HG02885 (cell line): ENCODE results near the gene PLEKHO2.

Experiments
- ATAC-seq: cut with Tn5 transposase; IDR thresholded peaks from one replicate; pipeline ENCODE4 v1.9.1; 2021; ENCODE audit warnings: mild to moderate bottlenecking; ENCODE audit not compliant: unreplicated experiment, poor library complexity

PLEKHO2 gene

DNA sequence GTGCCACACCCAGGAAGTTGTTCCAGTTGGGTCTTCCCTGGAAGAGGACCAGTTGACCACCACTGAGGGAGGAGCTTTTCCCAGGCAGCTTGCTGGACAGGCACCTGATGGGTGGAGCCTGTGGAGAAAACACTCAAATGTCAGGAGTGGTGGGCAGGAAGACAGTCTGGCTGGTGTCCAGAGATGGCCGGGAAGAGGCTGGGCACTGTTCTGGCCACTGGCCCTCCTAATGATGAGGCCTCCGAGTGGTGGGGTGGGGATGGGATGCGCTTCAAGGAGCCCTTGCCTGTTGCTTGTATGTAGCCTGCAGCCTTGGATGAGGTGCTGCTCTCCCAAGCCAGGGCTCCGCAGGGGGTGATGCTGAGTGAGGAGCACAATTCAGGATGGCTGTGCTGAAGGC is 12.3 kb downstream of the PLEKHO2 start:
- ATAC-seq, result no peak

DNA sequence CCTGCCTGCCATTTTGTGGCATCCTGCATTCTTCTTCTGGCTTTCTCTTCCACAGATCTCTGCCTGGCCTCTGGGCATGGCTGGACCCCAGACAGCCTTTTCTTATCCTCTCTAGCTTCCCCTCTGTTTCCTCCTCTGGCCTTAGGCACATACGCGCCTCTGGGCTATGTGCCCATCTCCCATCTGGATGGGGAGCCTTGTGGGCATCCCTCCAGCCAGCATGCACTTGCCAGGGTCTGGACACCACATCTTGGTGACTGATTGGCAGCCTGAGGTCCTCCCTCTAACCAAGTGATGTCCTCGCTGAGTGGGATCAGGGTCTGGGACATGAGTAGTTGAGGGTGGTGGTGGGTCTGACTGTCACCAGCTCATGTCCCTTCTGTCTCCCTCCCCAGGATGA is 12.8 kb downstream of the PLEKHO2 start:
- no peak for ATAC-seq

DNA sequence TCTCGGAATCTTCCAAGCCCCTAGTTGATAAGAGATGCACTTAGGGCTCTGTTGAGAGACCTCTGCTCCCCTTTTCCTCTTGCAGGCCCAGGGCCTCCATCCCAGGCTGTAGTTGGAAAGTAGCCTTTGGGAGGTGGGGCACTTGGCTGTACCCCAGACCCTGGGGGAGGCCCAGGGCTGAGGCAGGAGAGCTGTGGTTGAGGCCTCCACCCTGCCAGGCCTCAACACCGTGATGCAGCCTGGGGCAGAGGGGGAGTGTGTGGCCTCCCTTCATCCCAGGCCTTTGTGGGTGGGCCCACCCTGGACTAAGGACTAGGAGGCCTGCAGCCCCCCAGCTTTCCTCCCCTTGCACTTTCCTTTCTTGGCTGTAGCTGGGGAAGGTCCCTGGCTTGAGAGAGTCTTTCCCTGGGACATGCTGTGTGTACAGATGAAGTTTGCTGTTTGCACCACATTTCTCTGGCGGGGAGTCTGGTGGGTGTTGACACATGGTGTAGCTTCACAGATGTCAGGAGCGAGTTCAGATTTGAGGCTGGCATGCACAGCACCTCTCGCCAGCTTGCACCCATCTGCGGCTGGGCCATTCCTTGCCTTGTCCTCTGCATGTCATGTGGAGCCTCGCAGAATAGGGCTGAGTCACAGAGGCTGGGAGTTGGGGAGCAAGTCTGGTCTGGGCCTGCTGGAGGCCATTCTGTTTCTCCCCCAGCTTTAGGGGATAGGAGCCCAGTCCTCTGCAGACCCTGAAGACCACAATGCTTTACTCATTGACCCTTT is 13.7 kb downstream of the PLEKHO2 start:
- no peak for ATAC-seq

DNA sequence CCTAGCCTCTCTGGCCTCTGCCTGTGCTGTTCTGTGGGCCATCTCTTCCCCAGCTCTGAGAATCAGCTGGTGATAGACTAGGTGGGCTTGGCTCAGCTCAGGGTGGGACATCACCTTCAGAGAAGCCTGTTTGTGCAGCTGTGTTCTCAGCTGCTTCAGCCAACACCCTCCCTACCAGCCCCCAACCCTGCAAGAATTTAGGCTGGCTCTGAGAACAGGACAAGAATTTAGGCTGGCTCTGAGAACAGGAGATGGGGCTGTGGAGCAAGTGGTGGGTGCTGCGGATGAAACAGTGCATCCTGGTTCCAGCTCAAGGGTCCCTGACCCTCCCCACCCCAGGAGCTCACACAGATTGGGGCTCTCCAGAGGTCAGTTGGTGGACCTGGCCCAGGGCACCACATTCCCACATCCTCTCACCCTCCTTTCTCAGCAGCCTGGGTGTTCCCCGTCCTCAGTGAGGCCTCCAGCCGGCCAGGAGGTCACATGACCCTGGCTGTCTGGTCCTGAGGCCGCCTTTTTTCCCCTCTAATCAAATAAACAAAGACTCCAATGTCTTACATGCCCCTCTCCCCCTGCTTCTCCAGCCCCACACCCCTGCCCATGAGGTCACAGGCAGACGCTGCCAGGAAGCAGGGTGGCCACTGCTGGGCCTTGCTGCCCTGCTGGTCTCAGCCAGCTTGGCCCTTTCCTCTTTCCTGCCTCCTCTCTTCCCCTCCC is 14.9 kb downstream of the PLEKHO2 start:
- ATAC-seq, result no peak

DNA sequence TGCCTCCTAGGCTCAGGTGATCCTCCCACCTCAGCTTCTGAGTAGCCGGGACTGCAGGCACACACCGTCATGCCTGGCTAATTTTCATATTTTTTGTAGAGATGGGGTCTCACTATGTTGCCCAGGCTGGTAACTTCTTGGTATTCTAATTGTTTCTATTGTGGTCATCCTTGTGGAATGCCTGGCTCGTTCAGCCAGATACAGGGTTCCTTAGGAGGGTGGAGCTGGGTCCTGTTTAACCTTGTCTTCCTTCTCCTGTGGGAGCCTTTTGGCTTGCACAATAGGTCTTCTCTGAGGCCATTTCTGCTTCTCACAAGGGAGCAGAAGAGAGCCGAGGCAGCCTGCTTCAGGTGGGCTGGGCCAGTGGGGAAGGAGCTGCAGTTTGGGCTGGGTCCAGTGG is 15.7 kb downstream of the PLEKHO2 start:
- ATAC-seq, result no peak

DNA sequence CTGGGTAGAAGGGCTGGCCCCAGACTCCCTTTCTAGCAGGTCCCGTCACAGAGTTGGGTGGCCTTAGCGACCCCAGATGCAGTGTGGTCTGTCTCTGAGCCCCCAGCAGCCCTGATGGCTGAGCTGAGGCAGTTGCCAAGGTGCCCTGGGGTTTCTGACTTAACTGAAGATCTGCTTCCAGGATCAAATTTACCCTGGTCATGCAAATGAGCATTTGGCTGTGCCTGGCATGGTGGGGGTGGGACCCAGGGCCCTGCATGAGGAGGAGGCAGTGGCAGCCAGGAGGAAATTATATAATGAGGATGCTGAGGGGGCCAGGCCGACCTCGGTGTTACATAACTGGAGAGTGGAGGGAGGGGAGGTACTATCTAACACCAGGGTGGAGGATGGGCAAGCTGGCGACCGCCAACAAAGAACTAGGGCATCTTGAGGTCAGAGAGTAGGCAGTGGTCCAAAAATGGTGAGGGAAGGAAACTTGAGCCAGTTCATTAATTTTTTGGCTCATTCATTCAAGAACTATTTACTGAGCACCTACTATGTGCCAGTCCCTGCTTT is 16.4 kb downstream of the PLEKHO2 start:
- ATAC-seq, result no peak

DNA sequence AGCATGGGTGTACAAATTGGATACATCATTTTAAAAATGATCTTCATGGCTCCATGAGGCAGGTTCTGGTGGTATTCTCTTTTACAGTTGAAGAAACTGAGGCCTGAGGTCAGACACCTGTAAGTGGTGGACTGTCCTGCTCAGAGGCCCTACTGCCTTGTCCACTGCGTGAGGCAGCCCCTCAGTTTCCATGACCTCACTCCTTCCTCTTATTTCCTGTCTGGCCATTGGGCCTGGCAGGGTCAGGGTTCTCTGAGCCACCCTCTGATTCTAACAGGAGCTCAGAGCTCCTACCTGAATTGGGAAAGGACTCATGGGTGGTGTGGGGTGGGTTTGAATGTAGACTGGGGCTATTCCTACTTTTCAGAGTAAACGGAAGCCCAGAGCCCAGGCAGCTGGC is 17.5 kb downstream of the PLEKHO2 start:
- ATAC-seq, result no peak

DNA sequence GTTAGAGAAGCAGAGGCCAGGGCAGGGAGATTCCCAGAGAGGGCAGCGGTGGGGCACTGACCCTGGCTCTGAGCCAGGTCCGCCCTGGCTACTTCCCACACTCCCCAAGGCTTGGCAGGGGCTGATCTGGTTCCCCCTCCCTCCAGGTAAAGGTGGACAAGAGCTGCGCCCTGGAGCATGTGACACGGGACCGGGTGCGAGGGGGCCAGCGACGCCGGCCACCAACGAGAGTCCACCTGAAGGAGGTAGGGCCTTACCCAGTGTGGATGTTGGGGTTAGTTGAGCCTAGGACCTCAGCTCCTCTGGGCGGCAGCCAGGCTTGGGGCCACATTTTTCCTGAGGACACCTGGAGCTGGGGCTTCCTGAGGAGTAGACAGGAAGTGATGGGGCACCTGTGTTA is 19.6 kb downstream of the PLEKHO2 start:
- ATAC-seq, result no peak

DNA sequence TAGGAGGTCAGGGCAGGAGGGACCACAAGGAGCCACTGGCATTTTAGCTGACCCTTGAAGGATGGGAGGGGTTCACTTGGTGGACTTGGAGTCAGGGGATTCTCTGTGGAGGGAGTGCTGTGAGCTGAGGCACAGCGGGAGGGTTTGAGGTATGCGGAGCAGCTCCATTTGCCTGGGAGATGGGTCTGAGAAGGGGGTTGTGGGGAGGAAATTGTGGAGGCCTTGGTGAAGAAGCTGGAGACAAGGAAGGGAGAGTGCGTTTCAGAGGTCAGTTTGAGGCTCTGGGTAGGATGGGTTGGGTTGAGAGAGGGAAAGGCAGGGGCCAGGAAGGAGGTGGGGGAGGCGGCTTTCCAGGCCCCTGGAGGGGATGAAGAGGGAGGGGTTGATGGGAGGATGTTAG is 20.2 kb downstream of the PLEKHO2 start:
- ATAC-seq, result no peak

DNA sequence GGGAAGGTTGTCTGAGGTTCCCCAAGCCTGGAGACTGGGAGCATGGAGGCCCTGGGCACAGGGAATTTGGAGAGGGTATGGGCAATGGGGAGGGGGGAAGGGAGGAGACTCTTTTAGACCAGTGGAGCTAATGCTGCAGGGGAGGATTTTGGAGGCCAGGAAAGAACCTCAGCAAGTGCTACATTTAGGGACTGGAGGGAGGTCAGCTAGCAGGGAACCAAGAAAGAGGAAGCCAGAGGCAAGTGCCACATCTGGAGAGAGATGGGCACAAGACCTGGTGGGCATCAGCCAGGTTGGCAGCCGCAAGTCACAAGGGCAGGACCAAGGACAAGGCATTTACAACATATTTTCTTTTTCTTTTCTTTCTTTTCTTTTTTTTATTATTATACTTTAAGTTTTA is 20.7 kb downstream of the PLEKHO2 start:
- ATAC-seq, result no peak

DNA sequence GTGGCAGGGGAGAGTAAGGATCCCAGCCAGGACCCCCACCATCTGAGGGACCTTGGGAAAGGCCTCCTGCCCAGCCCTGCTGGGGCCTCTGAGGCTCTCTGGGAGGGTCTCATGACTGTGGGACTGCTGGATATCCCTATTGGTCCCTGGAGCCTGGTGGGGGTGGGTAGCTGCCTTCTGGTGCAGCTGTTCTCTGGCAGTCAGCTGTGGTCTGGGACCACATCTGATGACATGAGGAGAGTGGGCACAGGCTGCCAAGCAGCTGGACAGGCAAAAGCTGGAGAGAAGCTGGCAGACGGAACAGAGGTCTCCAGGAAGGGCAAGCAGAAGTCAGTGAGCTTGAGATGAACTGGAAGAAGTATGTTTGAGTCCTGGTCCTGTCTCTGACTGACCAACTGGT is 22.4 kb downstream of the PLEKHO2 start:
- no peak for ATAC-seq

DNA sequence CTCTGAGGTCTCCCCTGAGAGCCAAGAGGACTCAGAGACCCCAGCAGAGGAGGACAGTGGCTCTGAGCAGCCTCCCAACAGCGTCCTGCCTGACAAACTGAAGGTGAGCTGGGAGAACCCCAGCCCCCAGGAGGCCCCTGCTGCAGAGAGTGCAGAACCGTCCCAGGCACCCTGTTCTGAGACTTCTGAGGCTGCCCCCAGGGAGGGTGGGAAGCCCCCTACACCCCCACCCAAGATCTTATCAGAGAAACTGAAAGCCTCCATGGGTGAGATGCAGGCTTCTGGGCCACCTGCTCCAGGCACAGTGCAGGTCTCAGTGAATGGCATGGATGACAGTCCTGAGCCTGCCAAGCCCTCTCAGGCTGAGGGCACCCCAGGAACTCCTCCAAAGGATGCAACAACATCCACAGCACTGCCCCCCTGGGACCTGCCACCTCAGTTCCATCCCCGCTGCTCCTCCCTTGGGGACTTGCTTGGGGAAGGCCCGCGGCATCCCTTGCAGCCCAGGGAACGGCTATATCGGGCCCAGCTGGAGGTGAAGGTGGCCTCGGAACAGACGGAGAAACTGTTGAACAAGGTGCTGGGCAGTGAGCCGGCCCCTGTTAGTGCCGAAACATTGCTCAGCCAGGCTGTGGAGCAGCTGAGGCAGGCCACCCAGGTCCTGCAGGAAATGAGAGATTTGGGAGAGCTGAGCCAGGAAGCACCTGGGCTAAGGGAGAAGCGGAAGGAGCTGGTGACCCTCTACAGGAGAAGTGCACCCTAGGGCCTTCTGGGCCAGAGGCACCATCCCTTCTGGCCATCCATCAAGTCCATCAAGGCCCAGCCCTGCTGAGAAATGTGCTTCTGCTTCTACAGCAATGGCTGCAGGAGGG is 23.6 kb downstream of the PLEKHO2 start:
- no peak for ATAC-seq

DNA sequence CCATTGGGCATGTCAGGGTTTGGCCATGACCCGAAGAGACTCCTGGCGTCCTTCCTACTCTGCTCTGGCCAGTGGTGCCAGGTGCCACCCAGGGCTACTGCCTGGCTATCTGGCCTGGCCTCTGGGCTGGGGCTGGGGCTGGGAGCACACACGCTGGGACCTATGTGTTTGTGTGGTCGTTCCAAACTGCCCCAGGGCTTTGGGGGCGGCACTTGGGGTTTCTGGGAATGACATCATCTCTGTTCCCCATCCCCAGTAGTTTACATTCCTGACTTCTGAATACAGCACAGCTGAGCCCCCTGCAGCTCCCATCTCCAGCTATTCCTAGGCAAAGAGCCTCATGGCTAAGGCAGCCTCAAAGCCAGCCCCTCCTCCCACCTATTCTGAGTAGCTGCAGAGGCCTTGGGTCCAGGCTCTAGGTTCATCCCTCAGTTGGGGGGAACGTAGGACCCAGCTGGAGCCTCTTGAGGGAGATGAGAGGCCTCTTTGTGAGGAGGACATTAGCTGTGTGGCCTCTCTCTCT is 24.3 kb downstream of the PLEKHO2 start:
- ATAC-seq, result no peak

DNA sequence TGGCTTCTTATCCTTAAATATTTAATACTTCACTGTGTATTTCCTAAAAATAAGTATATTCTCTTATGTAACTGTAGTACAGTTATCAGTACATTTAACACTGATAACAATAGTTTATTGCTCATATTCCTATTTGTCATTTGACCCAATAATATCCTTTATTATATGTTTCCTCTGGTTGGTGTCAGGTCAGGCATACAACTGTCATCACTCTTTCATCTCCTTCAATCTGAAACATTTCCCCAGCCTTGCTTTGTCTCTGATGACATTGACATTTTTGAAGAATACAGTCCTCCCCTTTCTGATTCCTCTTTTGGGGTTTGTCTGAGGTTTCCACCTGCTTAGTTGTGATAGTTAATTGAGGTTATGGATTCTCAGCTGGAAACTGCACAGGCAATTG is 27.8 kb downstream of the PLEKHO2 start:
- ATAC-seq, result no peak

DNA sequence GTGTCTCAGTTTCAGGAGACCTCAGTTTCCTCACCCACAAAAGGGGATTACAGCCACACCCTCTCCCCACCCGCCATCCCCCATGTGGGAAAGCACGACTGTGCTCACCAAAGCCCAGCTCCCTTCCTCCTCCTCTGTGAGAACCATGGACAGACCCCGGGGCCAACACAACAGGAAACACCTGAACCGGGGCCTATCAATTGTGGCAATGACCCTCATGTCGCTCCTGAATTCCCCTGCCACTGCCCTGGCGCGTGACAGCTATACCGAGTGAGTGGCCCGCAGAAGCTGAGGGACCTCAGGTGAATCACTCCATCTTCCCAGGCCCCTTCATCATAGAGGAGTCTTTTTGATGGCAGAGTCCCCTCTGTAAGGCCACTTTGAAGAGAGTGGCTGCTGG is 28.6 kb downstream of the PLEKHO2 start:
- no peak for ATAC-seq

DNA sequence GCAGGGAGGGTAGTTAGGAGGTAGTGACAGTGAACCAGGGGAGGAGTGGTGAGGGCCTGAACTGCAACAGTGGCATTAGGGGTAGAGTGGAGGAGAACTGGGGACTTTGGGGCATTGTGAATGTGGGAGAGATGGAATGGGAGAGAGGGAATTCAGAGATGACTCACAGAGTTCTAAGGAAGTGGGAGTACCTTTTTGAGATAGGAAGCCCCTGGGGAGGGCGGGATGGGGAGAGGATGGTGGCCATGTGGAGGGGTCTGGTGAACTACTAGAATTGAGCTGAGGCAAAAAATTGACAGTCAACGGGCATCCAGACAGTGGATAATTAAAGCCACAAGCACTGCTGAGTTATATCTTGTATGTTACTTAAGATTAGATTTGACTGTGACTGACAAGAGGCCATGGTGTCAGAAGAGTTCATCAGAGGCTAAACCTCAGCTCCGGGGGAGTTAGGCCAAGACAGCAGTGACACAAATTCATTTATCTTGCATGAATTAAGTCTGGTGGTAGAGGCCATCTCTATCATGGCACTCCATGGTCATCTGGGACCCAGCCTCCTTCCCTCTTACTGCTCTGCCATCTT is 34.0 kb downstream of the PLEKHO2 start:
- no peak for ATAC-seq

DNA sequence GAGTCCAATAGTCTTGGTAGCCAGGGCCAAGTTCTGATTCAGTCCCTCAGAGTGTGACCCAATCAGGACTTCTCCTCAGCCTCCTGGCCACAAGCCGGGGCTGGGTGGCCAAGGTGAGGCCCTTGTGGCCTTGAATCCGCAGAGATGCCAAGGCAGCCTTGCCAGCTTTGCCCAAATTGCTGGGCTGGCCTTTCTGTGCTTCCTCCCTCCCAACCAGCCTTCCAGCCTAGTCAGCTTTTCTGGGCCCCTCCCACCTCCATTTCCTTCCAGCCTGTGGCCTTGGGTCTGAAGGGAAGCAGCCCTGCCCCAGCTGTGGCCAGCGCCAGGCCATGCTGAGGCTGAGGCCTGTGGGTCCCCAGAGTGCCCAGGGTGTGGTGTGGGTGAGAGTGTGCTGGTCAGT is 35.7 kb downstream of the PLEKHO2 start:
- no peak for ATAC-seq

DNA sequence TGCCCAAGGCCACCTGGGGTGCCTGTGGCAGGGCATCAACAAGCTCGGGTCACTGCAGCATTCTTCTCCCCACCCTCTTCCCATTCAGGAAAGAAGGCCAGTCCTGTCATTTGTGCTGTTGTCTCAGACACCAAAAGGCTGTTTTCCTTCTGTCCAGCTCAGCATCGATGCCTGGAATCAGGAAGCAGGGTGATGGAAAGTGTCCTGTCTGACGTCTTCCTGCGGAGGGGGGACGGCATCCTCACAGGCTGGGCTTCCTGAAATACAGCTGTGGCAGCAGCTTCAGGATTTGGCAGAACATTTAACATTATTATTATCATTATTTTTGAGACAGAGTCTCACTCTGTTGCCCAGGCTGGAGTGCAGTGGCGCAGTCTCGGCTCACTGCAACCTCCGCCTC is 37.0 kb downstream of the PLEKHO2 start:
- no peak for ATAC-seq

DNA sequence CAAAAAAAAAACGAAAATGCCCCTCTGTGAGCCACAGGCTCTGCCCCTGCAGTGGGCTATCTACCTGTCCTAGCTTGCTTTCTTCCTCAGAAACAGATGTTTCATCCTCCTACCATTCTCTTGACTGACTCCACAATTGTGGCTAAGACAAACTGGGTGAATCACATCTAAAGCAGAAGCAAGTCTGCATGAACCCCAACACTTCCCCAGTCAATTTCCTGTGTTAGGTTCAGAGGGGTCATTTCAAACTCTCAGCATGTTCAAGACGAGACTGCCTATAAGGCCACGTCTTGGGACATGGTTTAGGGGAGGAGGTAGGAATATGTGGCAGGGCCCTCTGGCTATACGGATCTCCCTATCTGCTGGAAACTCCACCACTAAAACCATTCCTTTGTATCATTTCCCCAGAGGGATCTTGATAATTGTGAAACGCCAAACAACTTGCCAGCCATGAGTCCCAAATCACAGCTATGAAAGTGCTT is 41.4 kb downstream of the PLEKHO2 start:
- no peak for ATAC-seq

DNA sequence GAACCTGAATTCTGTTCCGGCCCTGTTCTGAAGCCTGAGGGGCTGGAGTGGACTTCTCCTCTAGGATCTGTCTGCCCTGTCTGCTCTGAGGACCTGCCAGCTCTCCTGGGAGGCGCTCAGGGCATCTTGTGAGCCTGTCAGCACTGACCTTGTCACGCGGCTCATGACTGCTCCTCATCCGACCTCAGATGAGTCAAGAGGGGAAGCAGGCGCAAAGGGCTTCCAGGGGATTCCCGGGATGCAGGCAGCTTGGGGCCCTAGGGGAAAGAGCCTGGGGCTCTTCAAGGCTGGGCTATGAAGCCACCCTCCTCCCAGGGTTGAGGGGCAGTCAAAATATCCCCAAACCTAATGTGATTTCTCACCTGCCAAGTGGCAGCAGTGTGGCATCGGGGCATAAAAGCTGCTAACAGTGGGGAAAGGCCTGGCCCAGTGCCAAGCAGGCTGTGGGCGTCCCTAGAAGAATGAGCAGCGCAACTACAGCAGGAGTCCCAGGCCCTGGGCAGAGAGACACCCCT is 42.3 kb downstream of the PLEKHO2 start:
- ATAC-seq, result no peak
